HL-60/S4 treated with phorbol 12-myristate 13-acetate at 8.2 ng/mL for 4 days and 3 days (cell line): ENCODE measurements around the gene PTPRG.
"Not testable (repeated sequence)": the region's sequence is repeated elsewhere in the genome, so short reads cannot be mapped to it uniquely, and the experiment has no call there.

Source experiments
- in situ Hi-C: fragments of 300-500 bp; cut with MboI; formaldehyde crosslinking; loops from 2 replicates; pipeline ENCODE4 v1.15.0; 2022; ENCODE audit warnings: low sequenced_read_pairs

PTPRG gene

GRCh38 chr3:62025913-62026312 lies 464.5 kb downstream of the PTPRG start:
- in situ Hi-C loops, result no loop called here

DNA sequence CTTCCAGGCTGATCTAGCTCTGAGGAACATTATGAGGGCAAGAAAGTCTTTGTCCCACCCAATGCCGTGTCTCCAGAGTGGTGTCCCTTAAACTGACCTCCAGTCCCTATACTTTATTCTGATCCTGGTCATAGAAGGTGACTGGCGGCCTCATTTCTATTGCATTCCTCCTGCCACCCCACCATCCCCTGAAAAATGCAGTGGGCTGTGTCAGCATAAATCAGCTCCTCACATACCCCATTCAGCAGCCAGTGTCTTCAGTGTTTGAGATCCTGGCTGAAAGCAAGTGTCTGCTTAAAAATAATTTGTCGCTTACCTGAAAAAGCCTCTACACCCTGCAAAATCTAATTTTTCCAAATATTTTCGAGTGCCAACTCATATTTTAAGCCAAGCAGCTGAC lies 465.9 kb downstream of the PTPRG start:
- in situ Hi-C loops, result no loop called here

DNA sequence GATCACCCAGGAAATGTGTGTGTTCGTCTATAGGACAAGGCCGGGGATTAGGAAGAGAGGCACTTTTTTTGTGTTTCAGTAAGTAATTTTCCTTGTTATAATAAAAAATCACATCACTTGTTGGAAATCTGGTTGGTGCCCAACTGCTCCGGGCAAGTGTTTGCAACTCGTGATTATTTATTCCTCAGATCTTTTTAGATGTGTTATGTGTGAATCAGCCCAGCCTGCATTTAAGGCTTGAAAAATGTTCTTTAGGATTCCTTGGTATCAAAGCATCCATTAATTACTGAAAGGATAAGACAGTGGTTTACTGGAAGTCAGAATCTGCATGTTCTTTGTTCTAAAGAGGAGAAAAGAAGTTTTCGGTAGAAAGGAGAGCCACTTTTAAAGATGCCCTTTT lies 466.4 kb downstream of the PTPRG start:
- in situ Hi-C loops, result no loop called here

GRCh38 chr3:62028236-62028635 lies 466.9 kb downstream of the PTPRG start:
- in situ Hi-C loops, result no loop called here

DNA sequence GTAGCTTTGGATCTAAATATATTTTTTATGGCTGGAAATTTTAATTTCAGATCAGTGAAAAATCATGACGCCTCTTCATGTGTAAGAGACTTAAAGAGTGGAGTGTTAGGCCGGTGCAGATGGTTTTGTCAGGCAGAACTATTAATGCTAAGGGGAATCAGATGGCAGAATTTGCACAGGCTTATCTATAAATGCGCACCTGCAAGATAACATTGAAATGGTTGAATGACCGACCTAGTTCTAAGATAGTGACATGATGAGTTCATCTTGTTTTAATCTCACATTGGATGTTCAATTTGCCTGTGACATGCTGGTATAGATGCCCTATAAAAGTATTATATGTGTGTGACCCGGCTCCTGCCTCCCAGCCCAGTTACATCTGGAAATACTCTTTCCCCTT lies 471.4 kb downstream of the PTPRG start:
- in situ Hi-C loops, result no loop called here

DNA sequence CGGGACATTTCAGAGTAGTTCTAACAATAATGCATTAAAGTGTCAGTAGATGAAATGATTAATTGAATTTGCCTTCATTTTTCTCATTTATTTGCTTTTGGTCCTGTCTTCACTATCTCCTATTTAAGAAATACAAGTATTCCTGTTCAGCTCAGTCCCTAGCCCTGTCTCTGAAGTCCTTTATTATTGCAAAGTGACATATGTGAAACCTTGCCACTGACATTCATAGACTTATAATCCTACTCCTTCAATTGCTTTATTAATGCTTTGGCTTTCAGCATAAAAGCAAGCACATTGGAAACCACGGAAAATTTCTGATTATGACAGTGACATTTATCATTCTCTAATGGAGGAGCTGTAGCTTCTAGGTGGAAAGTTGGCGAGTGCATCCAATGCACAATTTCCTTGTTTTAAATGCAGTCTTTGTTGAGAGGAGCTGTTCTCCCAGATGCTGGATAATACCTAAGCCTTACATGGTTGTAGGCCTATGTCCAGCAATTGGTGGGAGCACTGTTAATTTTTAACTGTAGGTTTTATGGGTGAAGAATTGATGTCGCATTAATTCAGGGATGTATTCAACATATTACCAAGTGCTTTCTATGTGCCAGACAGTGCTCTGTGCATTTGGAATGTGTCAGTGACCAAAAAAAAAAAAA lies 474.2 kb downstream of the PTPRG start:
- in situ Hi-C loops, result no loop called here

DNA sequence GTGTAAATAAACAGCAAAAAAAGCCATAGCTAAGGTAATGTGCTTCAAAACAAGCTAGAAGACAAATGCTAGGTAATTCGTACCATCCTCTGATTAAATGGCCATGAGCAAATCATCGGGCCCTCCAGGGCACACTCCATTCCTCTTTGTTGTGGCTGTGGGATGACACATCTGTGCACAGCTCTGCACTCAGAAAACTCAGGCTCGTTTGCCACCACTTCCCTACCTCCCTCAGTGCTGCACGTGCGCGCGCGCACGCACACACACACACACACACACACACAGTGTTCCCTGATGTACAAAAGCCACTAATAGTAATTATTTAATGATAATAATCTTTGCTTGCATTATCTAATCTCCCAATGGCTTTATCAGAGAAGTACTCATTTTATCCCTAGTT lies 475.4 kb downstream of the PTPRG start:
- in situ Hi-C loops, result no loop called here

- in situ Hi-C loops, result not testable (repeated sequence)
These were observed 477.4 kb downstream of the PTPRG start for GRCh38 chr3:62038798-62039197.

DNA sequence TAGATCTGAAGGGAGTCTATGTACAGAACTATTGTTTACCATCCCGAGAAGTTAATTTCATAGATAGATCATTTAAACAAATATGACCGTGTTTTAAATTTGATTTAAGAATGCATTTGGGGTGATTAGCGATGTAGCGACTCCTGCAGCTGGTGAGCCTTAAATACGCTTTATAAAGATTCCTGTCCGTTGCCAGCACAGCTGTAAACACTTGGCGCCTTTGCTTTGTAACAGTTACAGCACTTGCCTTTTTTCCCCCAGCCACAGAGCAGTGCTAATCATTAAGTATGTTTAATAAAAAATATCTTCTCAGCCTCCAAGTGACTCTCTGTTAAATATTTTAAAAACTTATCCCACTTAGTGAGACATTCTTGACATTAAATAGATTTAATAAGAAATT lies 478.2 kb downstream of the PTPRG start:
- in situ Hi-C loops, result no loop called here

DNA sequence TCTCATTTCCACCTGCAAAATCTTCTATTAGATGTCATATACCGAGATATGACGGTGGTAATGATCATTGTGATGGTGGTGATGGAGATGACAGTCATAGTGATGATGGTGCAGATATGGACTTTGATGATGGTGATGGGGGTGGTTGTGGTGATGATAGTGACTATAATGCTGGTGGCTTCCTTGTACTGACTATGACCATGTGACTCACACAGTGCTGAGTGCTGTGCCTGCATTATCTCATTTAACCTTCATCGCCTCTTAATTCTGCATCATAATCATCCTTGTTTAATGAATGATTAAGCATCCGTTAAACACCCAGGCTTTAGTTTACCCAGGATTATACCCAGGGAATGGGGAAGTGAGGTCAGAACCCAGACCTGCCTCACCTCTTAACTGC lies 480.3 kb downstream of the PTPRG start:
- in situ Hi-C loops, result no loop called here

DNA sequence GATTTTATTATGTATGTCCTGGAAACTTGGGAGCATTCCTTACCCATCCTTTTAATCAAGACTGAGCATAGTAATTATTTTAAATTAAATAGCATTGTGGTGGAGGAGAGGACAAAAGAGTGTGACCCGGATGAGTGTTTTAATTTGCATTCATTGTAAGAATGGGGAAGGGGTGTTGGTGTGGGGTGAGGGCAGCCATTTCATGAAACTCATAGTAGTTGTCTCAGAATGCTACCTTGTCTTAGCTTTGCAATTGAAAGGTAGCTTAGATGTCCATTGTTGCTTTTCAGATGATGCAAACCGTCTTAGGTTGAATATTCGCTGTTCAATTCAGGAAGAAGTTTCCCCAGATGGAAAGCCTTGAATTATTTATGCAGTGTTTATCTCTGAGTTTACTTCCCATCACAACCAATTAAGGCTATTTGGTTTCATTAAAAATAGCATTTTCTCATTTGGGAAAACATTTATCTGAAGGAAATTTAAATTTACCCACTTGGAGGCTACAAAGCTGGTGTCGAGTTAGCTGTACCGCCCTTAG lies 483.6 kb downstream of the PTPRG start:
- in situ Hi-C loops, result no loop called here

DNA sequence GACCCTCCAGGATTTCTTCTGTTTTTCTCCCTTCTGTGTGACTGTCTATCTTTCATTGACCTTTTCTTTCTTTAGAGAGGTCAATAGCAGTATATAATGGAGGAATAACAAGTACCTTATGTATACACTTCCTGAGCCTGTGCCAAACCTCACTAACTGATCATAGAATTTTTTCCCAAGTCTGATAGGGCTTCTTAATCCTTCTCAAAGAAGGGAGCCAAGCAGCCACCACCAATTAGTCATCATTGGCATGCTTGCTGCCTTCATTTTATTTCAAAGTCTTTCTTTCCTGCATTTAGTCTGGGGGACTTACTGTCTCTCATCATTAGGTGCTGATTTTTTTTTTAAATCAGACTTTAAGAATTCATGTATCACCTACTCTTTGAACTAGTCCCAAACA lies 485.0 kb downstream of the PTPRG start:
- in situ Hi-C loops, result no loop called here

DNA sequence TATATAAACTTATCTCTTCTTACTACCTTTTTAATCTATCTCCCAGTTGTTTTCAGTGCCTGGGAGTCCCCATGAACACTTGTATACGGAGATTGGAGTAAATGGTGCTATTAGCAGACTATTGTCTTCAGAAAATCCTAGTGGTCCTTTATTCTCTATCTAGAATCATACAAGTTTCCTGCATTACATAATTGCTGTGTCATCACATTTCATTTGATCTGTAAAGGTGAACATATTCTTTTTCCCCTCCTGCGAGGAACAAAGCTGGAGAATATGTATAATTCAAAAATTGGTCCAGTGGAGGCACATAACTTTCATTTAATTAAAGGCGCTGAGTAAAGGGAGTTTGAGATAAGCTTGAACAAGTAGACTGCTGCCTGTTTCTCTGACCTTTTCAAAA lies 487.2 kb downstream of the PTPRG start:
- in situ Hi-C loops, result no loop called here

- in situ Hi-C loops, result no loop called here
These were observed 487.7 kb downstream of the PTPRG start for GRCh38 chr3:62049033-62049432.

GRCh38 chr3:62051506-62051905 lies 490.1 kb downstream of the PTPRG start:
- in situ Hi-C loops, result no loop called here

GRCh38 chr3:62052331-62052730 lies 491.0 kb downstream of the PTPRG start:
- in situ Hi-C loops, result no loop called here

DNA sequence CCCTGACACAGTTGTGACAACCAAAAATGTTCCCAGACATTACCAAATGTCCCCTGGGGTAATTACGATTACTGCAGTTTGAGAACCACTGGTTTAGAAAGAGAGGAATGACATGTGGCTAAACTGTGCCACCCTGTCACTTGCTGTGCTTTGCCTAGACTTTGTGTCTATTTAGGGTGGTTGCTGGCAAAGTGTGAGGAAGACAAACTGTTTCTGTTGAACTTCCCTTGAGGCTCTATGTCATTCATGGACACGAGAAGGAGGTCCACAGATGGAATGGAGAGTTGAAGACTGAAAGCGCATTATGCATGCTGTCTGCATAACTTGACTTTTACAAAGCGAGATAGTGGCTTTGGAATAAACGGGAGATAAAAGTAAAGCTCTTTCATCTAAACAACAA lies 495.3 kb downstream of the PTPRG start:
- in situ Hi-C loops, result no loop called here

DNA sequence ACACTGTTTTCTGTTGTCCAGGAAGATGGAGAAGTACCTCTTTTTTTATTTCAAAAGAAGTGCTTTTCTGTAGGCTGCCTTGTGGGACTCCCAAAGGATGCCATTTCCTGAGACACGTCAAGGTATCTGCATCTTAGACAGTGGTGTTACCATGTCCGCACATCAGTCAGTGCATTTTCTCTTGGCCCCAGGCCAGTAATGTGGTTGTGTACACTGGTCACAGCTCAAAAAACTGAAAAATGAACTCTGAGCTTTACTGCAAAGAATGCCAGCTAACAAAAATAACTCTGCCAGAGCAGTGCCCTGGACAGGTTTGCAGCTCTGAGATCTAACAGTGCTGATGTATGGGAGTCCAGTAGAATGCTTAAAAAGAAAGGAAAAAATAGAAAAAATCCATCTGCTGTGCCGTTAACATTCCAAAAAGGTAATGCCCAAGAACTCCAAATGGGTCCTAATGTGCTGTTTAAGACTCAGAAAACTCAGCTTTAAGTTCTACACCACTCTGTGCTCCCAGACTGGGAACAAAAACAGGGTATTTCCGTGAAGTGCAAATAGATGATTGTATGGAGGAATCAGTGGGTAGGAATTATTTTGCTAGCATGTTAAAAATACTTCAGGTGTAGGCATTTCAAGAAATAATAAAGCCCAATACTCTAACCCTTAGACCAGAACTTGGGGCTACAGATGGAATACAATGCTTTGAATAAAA lies 496.1 kb downstream of the PTPRG start:
- in situ Hi-C loops, result no loop called here

DNA sequence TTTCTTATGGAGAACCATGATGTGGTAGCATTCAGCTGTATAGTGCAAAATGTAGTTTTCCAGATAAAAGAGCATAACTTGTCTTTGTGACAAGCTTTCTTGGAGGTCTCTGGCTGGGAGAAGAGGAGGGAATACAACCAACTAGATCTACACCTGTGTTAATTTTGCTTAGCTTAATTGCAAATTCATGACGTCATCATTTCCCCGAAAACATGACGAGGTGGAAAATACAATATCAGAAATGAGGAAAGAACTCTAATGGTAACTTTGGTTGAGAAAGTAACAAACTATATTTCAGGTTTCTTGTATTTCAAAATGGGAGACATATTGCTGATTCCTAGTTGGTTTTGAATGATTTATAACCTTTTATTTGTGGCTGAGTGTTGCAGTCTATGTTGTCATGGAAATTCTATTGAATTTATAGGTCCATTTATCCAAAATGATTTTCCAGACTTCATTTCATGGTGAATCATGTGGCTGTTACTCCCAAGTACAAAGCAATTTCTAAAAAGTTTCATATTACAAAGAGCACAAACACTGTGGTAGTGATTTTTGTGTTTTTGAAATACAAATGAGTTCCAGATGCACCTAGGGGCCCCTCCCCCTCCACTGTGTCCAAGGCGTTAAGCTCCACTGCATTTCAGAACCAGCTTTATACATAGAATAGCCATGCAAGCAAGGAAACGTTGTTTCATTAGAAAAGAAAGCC lies 504.8 kb downstream of the PTPRG start:
- in situ Hi-C loops, result no loop called here

DNA sequence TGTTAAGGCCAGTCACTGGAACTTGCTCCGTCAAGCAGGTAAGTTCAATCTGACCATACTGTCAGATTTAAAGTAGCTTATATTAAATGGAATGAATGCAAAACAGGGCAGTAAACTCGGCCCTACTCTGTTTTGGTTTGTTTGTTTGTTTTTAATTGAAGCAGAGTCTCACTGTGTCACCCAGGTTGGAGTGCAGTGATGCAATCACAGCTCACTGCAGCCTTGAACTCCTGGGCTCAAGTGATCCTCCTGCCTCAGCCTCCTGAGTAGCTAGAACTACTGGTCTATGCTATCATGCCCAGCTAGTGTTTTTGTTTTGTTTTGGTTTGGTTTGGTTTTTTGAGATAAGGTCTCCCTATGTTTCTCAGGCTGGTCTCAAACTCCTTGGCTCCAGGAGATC lies 507.0 kb downstream of the PTPRG start:
- in situ Hi-C loops, result no loop called here

- in situ Hi-C loops, result no loop called here
These were observed 509.5 kb downstream of the PTPRG start for GRCh38 chr3:62070891-62071290.

GRCh38 chr3:62073038-62073437 lies 511.7 kb downstream of the PTPRG start:
- in situ Hi-C loops, result no loop called here
